Amygdala (tissue), 56 donors: ENCODE results near the gene POLR1H.

ENCODE experiments used
- DNase-seq, 56 donors: peaks; one replicate each; lab custom pipeline; 2025; lab: John Stamatoyannopoulos, UW

Gene POLR1H

GRCh38 chr6:30060606-30061091 is 416 bp upstream of the POLR1H start:
- peak in 6 of 56 donors; percentile 13 to 69 (median 50) for DNase-seq

- DNase-seq = peak in 2 of 56 donors; percentile 22 to 42
Observed at GRCh38 chr6:30061858-30062458, 893 bp downstream of the POLR1H start.

DNA sequence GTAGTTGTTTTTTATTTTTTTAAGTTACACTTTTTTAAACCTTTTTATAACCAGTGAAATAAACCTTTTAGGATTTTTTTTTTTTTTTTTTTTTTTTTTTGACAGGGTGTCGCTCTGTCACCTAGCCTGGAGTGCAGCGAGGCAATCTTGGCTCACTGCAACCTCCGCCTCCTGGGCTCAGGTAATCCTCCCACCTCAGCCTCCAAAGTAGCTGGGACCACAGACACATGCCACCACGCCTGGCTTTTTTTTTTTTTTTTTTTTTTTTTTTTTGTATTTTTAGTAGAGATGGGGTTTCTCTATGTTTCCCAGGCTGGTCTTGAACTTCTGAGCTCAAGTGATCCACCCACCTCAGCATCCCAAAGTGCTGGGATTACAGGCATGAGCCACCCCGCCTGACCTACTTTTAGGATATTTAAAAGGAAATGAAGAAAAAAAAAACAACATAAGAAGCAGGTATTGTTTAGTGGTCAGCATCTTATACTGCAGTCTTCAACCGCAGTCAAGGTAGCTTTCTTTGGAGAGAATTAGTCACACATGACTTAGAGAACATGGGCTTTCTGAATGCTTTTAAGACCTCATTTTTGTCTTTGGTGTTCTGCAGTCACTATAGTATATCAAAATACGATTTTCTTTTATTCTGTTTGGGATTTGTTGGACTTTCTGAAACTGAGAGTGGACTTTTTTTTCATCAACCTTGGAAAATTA is 1.6 kb downstream of the POLR1H start:
- DNase-seq = no peak

GRCh38 chr6:30063315-30063714 is 2.2 kb downstream of the POLR1H start:
- no peak for DNase-seq

- DNase-seq = no peak
Observed at GRCh38 chr6:30066082-30066481, 5.0 kb downstream of the POLR1H start.

GRCh38 chr6:30066577-30067459 is 5.8 kb downstream of the POLR1H start, which contains the start of gene PPP1R11:
TSS of gene PPP1R11 (plus strand) at chr6:30067198. CDS start at chr6:30067411, 213 bp downstream.
- peak; percentile 90 to 100 (median 98) for DNase-seq

- DNase-seq = peak in 2 of 56 donors; percentile 67 to 68
Observed at GRCh38 chr6:30067460-30068139, 6.5 kb downstream of the POLR1H start.

- DNase-seq = no peak
Observed at GRCh38 chr6:30071081-30071818, 10.2 kb downstream of the POLR1H start.

DNA sequence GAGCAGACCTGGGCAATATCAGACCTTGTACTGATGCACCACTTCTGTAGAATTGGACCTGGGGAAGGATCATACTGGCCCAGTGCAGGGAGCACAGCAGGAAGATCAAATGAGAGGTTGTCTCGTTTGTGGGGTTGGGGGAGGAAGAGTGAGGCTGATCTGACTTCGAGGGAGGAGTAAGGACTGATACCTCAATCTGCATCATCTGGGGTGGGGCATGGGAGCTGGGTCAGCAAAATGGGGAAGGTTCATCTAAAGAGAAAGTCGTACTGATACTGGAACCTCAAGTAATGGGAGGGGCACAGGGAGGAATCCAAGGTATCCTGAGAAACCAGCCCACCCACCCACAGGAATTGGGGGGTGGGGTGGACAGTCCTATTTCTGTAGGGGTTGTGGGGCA is 10.8 kb downstream of the POLR1H start:
- DNase-seq = no peak

- DNase-seq = no peak
Observed at GRCh38 chr6:30073489-30074235, 12.6 kb downstream of the POLR1H start.

- no peak for DNase-seq
Observed at GRCh38 chr6:30074331-30075093, 13.4 kb downstream of the POLR1H start.

GRCh38 chr6:30075094-30075789 is 14.2 kb downstream of the POLR1H start, which contains the start of gene RNF39:
TSS of gene RNF39 (minus strand) at chr6:30075769. CDS start at chr6:30075585, 184 bp downstream.
- DNase-seq = no peak

DNA sequence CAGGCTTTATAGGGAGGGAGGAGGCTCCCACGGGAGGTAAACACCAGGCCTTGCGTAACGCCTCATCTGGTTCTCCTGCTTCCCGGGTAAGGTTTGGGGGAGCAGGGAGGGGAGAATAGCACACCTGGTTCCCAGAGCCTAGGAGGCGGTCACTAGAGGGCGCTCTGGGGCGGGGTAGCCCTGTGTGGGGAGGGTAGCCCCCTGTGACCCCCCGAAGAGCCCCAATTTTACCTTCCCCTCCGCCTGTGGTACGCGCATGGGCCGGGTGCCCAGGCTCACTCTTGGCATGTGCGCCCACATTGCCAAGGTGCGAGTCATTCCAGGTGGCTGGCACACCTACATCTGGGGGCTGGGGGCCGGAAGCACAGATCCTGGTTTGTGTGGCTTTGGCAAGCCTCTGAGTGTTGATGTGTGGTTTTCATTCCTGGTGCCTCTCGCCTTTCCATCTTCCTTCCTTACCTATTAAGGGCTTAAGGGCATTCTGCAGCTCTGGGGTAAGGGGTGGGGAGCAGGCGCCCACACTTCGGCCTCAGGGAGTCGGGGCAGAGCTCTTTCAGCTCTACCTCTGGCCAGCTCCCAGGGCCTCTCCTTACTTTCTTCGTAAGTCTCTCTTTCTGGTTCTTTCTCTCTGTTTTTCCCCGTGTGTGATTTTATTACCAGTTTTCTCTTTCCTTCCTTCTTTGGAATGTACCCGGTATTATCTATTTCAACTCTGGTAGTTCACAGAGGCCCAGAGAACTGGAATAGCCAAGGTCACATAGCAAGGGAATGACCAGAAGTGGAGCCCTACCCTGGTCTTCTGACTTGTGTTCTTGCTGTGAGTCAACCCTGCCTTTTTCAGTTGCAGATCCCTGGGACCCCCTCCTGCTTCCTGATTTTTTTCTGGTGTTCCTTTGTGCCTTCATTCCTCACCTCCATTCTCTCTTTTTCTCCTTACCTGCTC is 15.0 kb downstream of the POLR1H start:
- no peak for DNase-seq

DNA sequence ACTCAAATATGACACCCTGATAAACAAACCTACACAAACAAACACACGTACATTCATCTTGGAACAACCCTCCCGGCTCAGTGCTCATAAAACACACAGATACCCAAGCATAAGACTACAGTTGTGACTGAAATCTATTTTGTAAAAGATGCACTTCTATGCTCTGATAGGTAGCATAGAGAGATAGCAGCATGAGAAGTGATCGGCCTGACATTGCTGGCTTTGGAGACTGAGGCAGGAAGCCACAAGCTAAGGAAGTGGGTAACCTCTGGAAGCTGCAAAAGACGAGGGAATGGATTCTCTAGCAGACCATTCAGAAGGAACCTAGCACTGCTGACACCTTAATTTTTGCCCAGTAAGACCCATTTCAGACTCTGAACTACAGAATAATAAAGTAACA is 16.2 kb downstream of the POLR1H start:
- DNase-seq = no peak

GRCh38 chr6:30087876-30088275 is 26.8 kb downstream of the POLR1H start:
- DNase-seq = no peak
